Measurements from ENCODE around the gene KLK6. TPM values are rescaled to one million over a fixed set of nuclear protein-coding genes. Genes with fewer than 3 reads are reported as not detected.

The KLK6 gene
- total RNA-seq, 1 experiment from 2014 or later = not detected

DNA sequence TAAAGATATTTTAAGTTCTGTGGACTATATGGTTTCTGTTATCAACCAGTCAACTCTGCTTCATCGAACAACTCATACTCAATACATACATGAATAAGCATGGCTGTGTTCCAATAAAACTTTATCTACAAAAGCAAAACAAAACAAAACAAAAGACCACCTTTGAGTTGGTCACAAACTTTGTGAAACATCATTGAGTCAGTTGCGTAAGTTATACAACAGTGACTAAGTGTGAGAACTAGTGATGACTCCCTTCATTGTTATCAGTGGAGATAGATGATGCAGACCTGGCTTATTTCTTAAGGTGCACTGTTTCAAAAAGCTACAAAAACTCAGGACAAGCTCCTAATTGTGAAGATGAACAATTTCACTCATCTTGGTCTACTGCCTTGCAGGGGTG lies 43.7 kb downstream of the KLK6 start:
- Histone ChIP-seq H3K4me1 (ENCODE audit: insufficient read depth, low read length, poor library complexity, severe bottlenecking) (peaks cover 11% of the 10 kb centered on the region), H3K4me3 (ENCODE audit: low read depth, low read length, poor library complexity, severe bottlenecking) (no peak overlapping the region), H3K36me3 (ENCODE audit: insufficient read depth, low read length, poor library complexity, severe bottlenecking) (no peaks in the 10 kb centered on the region), H3K27ac (ENCODE audit: low read depth, low read length, poor library complexity, severe bottlenecking) (no peak overlapping the region), H3K9me3 (ENCODE audit: low read depth, low read length, poor library complexity, severe bottlenecking) (no peaks in the 10 kb centered on the region), H3K27me3 (replicated peaks; ENCODE audit: insufficient read depth, low read depth, low read length, poor library complexity) (no peaks in the 10 kb centered on the region)
- intact Hi-C loops (cut with micrococcal nuclease; ENCODE audit: unreplicated experiment) = loop anchor here (10.0 kb wide), 2 partner anchors 169 to 571 kb away; no protein-coding TSS in a partner anchor
- TF ChIP-seq, protein P1, sequence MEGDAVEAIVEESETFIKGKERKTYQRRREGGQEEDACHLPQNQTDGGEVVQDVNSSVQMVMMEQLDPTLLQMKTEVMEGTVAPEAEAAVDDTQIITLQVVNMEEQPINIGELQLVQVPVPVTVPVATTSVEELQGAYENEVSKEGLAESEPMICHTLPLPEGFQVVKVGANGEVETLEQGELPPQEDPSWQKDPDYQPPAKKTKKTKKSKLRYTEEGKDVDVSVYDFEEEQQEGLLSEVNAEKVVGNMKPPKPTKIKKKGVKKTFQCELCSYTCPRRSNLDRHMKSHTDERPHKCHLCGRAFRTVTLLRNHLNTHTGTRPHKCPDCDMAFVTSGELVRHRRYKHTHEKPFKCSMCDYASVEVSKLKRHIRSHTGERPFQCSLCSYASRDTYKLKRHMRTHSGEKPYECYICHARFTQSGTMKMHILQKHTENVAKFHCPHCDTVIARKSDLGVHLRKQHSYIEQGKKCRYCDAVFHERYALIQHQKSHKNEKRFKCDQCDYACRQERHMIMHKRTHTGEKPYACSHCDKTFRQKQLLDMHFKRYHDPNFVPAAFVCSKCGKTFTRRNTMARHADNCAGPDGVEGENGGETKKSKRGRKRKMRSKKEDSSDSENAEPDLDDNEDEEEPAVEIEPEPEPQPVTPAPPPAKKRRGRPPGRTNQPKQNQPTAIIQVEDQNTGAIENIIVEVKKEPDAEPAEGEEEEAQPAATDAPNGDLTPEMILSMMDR (conservative IDR thresholded peaks at IDR 0.05; ENCODE audit: low read depth, low read length) = no peak
- no peak for TF ChIP-seq EZH2 (IDR thresholded peaks at IDR 0.05; ENCODE audit: borderline replicate concordance, low read depth, low read length, poor library complexity, severe bottlenecking)
- ChIA-PET POLR2A (ENCODE audit: low non-redundant PET) (no interaction called here), CTCF (no interaction called here)
- no peak for DNase-seq (ENCODE audit: low spot score)
- BruUV-seq (replicated peaks) = no TSS peak

DNA sequence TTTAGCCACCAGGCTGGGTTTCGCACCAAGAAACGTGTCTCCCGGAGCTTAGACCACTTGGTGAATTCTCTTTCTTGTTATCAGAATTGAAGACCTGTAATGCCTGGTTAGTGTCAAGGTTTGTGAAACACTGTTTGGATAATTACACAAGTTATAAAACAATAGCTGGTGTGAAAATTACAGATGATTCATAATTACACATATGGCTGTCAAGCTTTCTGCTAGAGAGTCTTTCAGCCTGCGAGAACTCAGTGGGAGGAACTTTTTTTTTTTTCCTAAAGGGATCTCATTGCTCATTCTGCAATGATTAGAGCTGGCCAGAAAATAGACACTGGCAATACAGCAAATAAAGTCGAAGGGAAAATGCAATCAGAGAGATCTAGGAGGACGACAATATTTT lies 44.8 kb downstream of the KLK6 start:
- Histone ChIP-seq H3K4me3 (ENCODE audit: low read depth, low read length, poor library complexity, severe bottlenecking) (no peak overlapping the region), H3K27me3 (replicated peaks; ENCODE audit: insufficient read depth, low read depth, low read length, poor library complexity) (no peaks in the 10 kb centered on the region), H3K4me1 (ENCODE audit: insufficient read depth, low read length, poor library complexity, severe bottlenecking) (peaks cover 11% of the 10 kb centered on the region), H3K9me3 (ENCODE audit: low read depth, low read length, poor library complexity, severe bottlenecking) (no peaks in the 10 kb centered on the region), H3K36me3 (ENCODE audit: insufficient read depth, low read length, poor library complexity, severe bottlenecking) (no peaks in the 10 kb centered on the region), H3K27ac (ENCODE audit: low read depth, low read length, poor library complexity, severe bottlenecking) (no peak overlapping the region)
- CTCF ChIA-PET = interaction anchor here (0.7 kb wide), 1 partner anchor 78 kb away, joined by 5 read pairs; no protein-coding TSS in a partner anchor
- POLR2A ChIA-PET (ENCODE audit: low non-redundant PET) = no interaction called here
- intact Hi-C loops (cut with micrococcal nuclease; ENCODE audit: unreplicated experiment) = loop anchor here (5.0 to 10.0 kb wide), 4 partner anchors 132 to 570 kb away; partner anchors contain the start of gene ACP4
- DNase-seq (ENCODE audit: low spot score) = no peak
- BruUV-seq (replicated peaks) = no TSS peak
- TF ChIP-seq, protein P1 (conservative IDR thresholded peaks at IDR 0.05; ENCODE audit: low read depth, low read length) = no peak
- TF ChIP-seq EZH2 (IDR thresholded peaks at IDR 0.05; ENCODE audit: borderline replicate concordance, low read depth, low read length, poor library complexity, severe bottlenecking) = no peak

DNA sequence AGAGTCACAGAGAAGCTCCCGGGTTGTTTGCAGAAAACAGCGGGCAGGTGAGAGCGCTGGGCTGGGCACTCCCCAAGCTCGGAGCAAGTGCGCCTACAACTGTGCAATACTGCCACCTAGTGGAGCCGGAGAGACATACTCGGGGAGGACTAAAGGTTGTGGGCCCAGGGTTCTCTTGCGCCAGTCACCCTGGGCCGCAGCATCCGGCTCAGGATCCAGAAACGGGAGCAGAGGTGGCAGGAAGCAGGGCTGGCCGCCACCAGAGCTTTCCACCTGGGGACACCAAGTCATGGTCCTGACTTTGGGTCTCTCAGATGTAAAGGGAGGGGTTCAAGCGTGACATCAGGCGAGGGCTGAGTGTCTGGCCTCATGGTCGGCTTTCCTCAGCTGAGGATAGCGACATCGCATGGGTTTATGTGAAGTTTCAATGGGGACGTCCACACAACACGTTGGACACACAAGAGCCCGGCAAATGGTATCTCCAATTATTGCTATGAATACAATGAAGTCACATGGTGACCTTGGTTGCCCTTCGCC lies 47.0 kb downstream of the KLK6 start:
- DNase-seq (ENCODE audit: low spot score) = peak; percentile 88

More for the DNA sequence above, 47.0 kb downstream of the KLK6 start:
- H3K4me1 ChIP-seq (ENCODE audit: insufficient read depth, low read length, poor library complexity, severe bottlenecking) = peaks cover 11% of the 10 kb centered on the region
- BruUV-seq (replicated peaks) = no TSS peak
- H3K27me3 ChIP-seq (replicated peaks; ENCODE audit: insufficient read depth, low read depth, low read length, poor library complexity) = peaks cover 12% of the 10 kb centered on the region
- intact Hi-C loops (cut with micrococcal nuclease; ENCODE audit: unreplicated experiment) = loop anchor here (1.0 to 10.0 kb wide), 5 partner anchors 130 to 568 kb away; partner anchors contain the start of gene ACP4
- TF ChIP-seq EZH2 (IDR thresholded peaks at IDR 0.05; ENCODE audit: borderline replicate concordance, low read depth, low read length, poor library complexity, severe bottlenecking) = no peak
- TF ChIP-seq, protein P1 (conservative IDR thresholded peaks at IDR 0.05; ENCODE audit: low read depth, low read length) = peak; percentile 92
- H3K9me3 ChIP-seq (ENCODE audit: low read depth, low read length, poor library complexity, severe bottlenecking) = no peaks in the 10 kb centered on the region
- ChIA-PET POLR2A (ENCODE audit: low non-redundant PET) (interaction anchor here (1.0 kb wide), 1 partner anchor 197 kb away, joined by 26 read pairs; no protein-coding TSS in a partner anchor), CTCF (interaction anchor here (0.6 to 2.2 kb wide), 10 partner anchors 12 to 565 kb away, joined by 3 to 15 read pairs (median 4); no protein-coding TSS in a partner anchor)
- H3K36me3 ChIP-seq (ENCODE audit: insufficient read depth, low read length, poor library complexity, severe bottlenecking) = no peaks in the 10 kb centered on the region
- H3K27ac ChIP-seq (ENCODE audit: low read depth, low read length, poor library complexity, severe bottlenecking) = no peak overlapping the region
- H3K4me3 ChIP-seq (ENCODE audit: low read depth, low read length, poor library complexity, severe bottlenecking) = no peak overlapping the region
